K562 (cell line): Measurements from ENCODE around the gene CATSPER4. TPM values are rescaled to one million over a fixed set of nuclear protein-coding genes. Genes with fewer than 3 reads are reported as not detected.

Source experiments
- ASH1L ChIP-seq: fragments of 450-650 bp; IDR thresholded peaks from 2 replicates; pipeline ENCODE4 v1.6.1; 2018; ENCODE audit warnings: borderline replicate concordance, mild to moderate bottlenecking, low read depth; ENCODE audit not compliant: partially characterized antibody
- CCNT2 ChIP-seq: IDR thresholded peaks from 2 replicates; pipeline ENCODE4 v1.6.1; 2011; ENCODE audit warnings: borderline replicate concordance, low read depth, mild to moderate bottlenecking, moderate library complexity, mixed read lengths, low read length; ENCODE audit not compliant: insufficient read length; ENCODE audit errors: extremely low read depth
- CXXC5 ChIP-seq: fragments of 250-450 bp; sonication (Bioruptor Pico); IDR thresholded peaks from 2 replicates; pipeline ENCODE4 v1.8.0; 2022; ENCODE audit warnings: inconsistent platforms, mild to moderate bottlenecking, moderate library complexity
- DACH1 ChIP-seq: fragments of 450-650 bp; IDR thresholded peaks from 2 replicates; pipeline ENCODE4 v1.6.1; 2018; ENCODE audit not compliant: partially characterized antibody
- HDAC2 ChIP-seq: fragments of 450-650 bp; IDR thresholded peaks from 2 replicates; pipeline ENCODE4 v1.6.1; 2016; ENCODE audit warnings: mild to moderate bottlenecking
- KAT7 ChIP-seq: sonication (generic); formaldehyde crosslinking; IDR thresholded peaks from 2 replicates; pipeline ENCODE4 v1.8.0; 2022; ENCODE audit warnings: missing genetic modification reagents, mild to moderate bottlenecking, borderline replicate concordance
- NCOA4 ChIP-seq: fragments of 450-650 bp; IDR thresholded peaks from 2 replicates; pipeline ENCODE4 v1.6.1; 2018; ENCODE audit warnings: mild to moderate bottlenecking; ENCODE audit not compliant: partially characterized antibody
- NRF1 ChIP-seq, 2 experiments: fragments of 450-650 bp; IDR thresholded peaks in 1 of 2; conservative IDR thresholded peaks in 1 of 2; 2 replicates each; pipeline ENCODE4 v1.6.1; 2014; ENCODE audit warnings: mild to moderate bottlenecking in 2 of 2
- SMC3 ChIP-seq: conservative IDR thresholded peaks from 2 replicates; pipeline ENCODE4 v1.6.1; 2011; ENCODE audit warnings: low read depth, low read length, improper control_type of control experiment; ENCODE audit not compliant: insufficient read depth
- ZNF140 ChIP-seq: fragments of 250-450 bp; sonication (Bioruptor Pico); IDR thresholded peaks from 2 replicates; pipeline ENCODE4 v1.8.0; 2021; ENCODE audit warnings: moderate library complexity, mild to moderate bottlenecking, inconsistent platforms
- ZNF407 ChIP-seq: fragments of 450-650 bp; IDR thresholded peaks from 2 replicates; pipeline ENCODE4 v1.6.1; 2016; ENCODE audit warnings: low read depth
- ZNF449 ChIP-seq: fragments of 250-450 bp; sonication (Bioruptor Pico); IDR thresholded peaks from 2 replicates; pipeline ENCODE4 v1.8.0; 2022; ENCODE audit warnings: moderate library complexity, mild to moderate bottlenecking, inconsistent platforms
- ZNF586 ChIP-seq: fragments of 450-650 bp; formaldehyde crosslinking; conservative IDR thresholded peaks from 2 replicates; pipeline ENCODE4 v1.4.0; 2020; ENCODE audit warnings: mild to moderate bottlenecking, moderate library complexity
- ZNF717 ChIP-seq: fragments of 250-450 bp; sonication (Bioruptor Pico); IDR thresholded peaks from 2 replicates; pipeline ENCODE4 v1.5.0; 2021
- ZSCAN32 ChIP-seq: fragments of 450-650 bp; formaldehyde crosslinking; IDR thresholded peaks from 2 replicates; pipeline ENCODE4 v1.4.0; 2020; ENCODE audit warnings: mild to moderate bottlenecking, moderate library complexity
- polyA plus RNA-seq, 8 experiments: library from polyadenylated mRNA; depleted of rRNA in 4 of 8; stranded (reverse) in 5 of 8; unstranded in 3 of 8; fragments of >200 nt; fragmentation: Nextera tagmentation in 2 of 8; fragmentation: Illumina TruSeq in 1 of 8; extraction: Ambion mirVana in 2 of 8; extraction: Trizol in 1 of 8; gene quantifications; 2 replicates each; pipeline versions ENCODE4 v1.2.1 to v1.2.3, GENCODE V29; 2011 to 2014; ENCODE audit warnings: inconsistent platforms in 1 of 8, missing spikeins in 1 of 8
- total RNA-seq, 7 experiments: library from RNA; depleted of rRNA in 6 of 7; stranded (reverse); fragments of >200 nt in 6 of 7; fragmentation: Illumina TruSeq in 2 of 7; extraction: Trizol in 2 of 7; gene quantifications; 2 replicates each; pipeline versions ENCODE4 v1.2.1 to v1.2.3, GENCODE V29; 2011 to 2021; ENCODE audit warnings: low replicate concordance in 1 of 7

CATSPER4 gene
- total and polyA plus RNA-seq, 9 of the 15 experiments (the other 6 are each of a cell fraction or from before 2014, with no cell fraction given), result 0.04 to 0.13 TPM; not detected in 7

- TF ChIP-seq ZNF449 (CRISPR knock-in tag) (no peak), ZNF140 (CRISPR knock-in tag) (no peak), ZNF586 (CRISPR knock-in tag) (no peak), ASH1L (peak; percentile 86), ZNF717 (CRISPR knock-in tag) (no peak), DACH1 (no peak), SMC3 (peak; percentile 56; the same call in 1 of the 2 replicates), HDAC2 (peak; percentile 87), NRF1 (conservative IDR thresholded peaks at IDR 0.05 in 1 of 2, IDR thresholded peaks at IDR 0.05 in 1 of 2) (peak; percentile 97), KAT7 (CRISPR knock-in tag) (peak; percentile 100; the same call in 1 of the 2 replicates), NCOA4 (no peak), ZSCAN32 (peak; percentile 26; the same call in 1 of the 2 replicates), ZNF407 (no peak), CCNT2 (peak; percentile 80), CXXC5 (CRISPR knock-in tag) (peak; percentile 95)
Observed at GRCh38 chr1:26233903-26234643, 43.7 kb downstream of the CATSPER4 start, which contains the start of gene CEP85 (continued).
